Measurements from ENCODE around the gene FAP. TPM values are rescaled to one million over a fixed set of nuclear protein-coding genes. Genes with fewer than 3 reads are reported as not detected.

Gene FAP
- total RNA-seq, 4 donors from 2014 or later = 11.5 to 31.8 (median 31.0) TPM

DNA sequence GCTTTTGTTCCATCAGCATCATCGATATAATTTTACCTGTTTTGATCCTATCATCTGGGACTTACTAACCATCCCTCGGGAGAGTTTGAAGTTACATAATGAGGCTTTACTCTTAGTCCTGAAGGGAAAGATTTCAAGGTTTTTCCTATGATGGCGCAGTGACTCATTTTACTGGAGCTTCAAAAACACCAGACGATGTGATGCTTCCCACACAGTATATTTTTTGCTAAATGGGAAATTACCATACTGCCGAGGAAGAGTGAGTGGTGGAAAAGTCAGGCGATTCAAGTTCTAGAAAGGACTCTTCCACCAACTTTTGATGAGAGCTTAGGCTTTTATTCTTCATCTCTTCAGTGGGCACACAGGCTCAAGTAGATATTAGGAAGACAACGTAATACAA, 46.6 kb downstream of the FAP start:
- TF ChIP-seq, protein P1, sequence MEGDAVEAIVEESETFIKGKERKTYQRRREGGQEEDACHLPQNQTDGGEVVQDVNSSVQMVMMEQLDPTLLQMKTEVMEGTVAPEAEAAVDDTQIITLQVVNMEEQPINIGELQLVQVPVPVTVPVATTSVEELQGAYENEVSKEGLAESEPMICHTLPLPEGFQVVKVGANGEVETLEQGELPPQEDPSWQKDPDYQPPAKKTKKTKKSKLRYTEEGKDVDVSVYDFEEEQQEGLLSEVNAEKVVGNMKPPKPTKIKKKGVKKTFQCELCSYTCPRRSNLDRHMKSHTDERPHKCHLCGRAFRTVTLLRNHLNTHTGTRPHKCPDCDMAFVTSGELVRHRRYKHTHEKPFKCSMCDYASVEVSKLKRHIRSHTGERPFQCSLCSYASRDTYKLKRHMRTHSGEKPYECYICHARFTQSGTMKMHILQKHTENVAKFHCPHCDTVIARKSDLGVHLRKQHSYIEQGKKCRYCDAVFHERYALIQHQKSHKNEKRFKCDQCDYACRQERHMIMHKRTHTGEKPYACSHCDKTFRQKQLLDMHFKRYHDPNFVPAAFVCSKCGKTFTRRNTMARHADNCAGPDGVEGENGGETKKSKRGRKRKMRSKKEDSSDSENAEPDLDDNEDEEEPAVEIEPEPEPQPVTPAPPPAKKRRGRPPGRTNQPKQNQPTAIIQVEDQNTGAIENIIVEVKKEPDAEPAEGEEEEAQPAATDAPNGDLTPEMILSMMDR (IDR thresholded peaks at IDR 0.05; ENCODE audit: low read depth) = no peak

DNA sequence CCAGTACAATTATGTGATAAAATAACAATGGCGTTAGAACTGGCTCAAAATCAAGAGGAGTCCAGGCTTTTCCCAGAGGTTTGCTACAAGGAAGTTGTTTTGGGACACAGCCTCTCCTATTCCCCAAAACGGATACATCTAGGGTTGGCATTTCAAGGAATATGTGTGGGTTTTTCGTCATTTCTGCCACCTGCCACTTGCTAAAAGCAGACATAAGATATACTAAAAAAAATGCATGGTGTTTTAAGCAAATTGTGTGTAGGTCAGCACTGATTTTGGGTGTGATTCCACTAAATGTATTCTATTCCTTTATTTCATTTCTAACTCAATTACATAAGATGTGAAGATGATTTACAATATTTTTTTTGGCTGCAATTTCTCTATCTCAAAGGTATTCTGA, 54.8 kb downstream of the FAP start:
- TF ChIP-seq, protein P1 (IDR thresholded peaks at IDR 0.05; ENCODE audit: low read depth) = no peak

DNA sequence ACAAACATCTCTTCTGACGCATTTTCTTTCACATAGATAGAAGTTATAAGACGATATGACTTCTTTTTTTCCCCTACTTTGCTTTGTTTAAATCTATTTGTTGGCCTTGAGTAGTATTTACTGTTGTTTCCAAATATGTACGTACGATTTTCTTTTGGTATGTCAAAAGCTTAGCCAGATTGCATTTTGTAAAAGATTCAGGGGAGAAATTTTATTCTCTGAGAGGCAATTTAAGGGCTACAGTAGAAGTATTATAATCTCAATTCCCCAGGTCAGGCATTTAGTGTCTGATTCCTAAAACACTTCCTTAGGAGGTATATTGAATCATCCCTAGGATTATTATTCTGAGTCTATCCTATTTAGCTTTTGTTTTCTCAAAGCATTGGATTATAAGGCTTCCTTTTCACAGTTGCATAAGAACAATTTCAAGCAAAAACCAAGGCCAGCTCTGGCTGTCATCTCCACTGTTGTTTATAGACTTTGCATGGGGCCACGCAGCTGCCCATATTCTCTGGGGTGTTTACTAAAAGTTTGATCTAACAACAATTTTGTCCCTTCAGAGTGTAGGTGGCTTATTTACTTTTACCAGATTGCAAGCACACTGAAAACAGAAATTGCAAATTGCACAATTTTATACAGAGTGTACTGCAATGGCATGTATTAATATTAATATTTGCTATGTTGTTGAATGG, 57.6 kb downstream of the FAP start:
- TF ChIP-seq, protein P1 (IDR thresholded peaks at IDR 0.05; ENCODE audit: low read depth) = no peak

DNA sequence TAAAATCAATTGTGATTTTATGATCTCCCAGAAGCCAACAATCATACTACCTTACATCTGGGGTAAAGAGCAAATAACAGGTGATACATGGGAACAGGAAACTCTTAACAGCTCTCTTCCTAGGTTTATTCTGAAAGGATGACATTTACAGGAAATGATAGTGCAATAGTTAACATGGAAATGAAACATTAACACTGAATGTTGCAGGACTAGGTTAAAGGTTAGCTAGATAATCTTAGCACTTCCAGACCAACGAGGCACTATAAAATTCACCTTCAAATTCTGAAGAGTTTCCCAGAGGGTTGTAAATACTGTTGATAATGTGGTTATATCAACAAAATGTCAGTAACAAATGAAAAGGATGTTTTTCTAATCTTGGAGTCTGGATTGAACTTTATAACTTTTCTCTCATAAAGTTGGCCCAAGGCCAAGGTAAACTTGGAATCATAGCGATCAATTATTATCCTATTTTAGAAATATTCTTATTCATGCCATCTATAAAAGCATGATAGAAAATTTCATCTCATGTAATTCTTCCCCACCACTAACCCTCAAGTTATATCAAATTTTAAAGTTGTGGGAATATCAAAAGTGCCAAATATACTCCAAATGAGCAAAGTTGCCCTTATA, 58.3 kb downstream of the FAP start:
- TF ChIP-seq, protein P1 (IDR thresholded peaks at IDR 0.05; ENCODE audit: low read depth) = no peak

DNA sequence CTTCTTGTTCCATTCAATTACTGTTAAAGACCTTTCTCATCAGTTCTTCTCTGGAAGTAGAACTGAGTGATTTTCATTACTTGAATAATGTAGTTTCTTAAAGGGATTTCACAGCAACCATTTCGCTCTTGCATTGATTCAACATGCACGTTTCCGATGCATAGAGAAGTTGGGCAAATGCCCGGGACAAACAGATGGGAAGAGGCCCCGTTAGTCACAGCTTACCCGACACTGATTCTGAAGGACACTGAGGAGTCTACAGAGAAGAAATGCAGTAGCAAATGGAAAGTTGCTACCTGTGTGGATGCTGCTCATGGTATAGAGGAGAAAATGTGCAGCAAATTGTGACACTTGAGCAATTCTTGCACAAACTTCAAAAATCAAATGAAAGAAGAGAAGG, 58.9 kb downstream of the FAP start:
- TF ChIP-seq, protein P1 (IDR thresholded peaks at IDR 0.05; ENCODE audit: low read depth) = no peak

- TF ChIP-seq, protein P1 (IDR thresholded peaks at IDR 0.05; ENCODE audit: low read depth) = no peak
Measured at GRCh38 chr2:162182395-162182794, 60.9 kb downstream of the FAP start.

DNA sequence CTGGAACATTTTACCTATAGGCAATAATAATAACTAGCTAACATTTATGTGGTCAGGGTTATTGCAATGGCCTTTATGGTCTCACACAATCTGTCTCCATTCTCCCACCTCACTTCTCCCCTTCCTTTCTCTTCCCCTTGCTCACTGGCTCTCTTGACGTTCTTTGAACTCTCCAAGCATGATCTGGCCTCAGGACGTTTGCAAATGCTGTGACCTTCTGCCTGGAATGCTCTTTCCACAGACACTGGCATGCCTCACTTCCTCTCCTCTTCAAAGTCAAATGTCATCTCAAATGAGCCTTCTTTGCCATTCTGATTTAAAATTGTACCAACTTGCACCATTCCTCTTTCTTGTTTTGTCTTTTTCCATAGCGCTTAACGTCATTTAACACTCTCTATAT, 65.9 kb downstream of the FAP start:
- TF ChIP-seq, protein P1 (IDR thresholded peaks at IDR 0.05; ENCODE audit: low read depth) = no peak

Measured in subcutaneous adipose tissue (tissue), 4 donors.